Superior temporal gyrus (tissue), 1 donor: ENCODE measurements around the gene ASNSD1.
"Not testable (repeated sequence)": the region's sequence is repeated elsewhere in the genome, so short reads cannot be mapped to it uniquely, and the experiment has no call there.

Experiments
- DNase-seq: peaks from one replicate; pipeline ENCODE4 v3.0.0-alpha.2; 2016; ENCODE audit errors: extremely low spot score

ASNSD1 gene

DNA sequence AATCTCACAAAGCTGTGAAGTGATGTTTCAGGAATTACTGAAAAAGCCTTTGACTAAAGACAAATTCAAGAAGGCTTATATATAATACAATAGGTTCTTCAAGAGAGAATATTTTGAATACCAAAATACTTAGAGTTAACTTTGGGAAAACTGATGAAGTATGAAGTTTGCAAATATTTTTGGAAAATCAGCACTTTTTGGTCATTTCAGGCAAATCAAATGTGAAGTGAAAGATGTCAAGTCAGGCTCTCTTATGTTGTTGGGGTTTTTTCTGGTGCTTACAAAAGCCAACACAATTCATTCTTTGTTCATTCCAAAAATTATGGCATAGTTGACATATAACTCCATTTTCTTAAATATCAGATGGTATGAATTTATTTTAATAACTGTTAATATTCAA is 14.7 kb upstream of the ASNSD1 start:
- DNase-seq = no peak

DNA sequence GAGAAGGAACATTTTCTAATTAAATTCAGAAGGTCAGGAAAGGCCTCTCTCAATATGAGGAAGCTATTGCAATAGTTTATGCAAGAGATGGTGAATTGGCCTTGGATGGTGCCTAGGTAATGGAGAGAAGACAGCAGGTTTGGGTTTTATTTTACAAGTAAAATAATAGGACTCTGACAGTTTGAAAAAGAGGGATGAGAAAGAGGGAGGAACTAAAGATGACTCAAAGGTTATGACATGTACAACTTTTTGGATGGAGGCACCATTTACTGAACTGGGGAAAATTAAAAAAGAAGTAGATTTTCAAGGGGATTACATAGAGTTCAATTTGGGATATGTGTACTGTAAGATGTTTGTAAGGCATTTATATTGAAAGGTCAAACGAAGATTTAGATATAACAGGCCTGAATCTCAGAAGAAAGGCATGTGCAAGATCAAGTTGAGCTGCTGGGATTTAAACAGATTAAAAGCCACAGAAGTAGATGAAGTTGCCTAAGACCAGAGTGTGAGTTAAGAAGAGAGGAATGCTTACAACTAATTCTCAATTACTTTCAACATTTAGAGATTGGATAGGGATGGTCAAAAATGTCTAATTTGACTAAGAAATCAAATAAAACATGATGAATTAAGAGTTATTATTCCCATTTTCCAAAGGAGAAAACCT is 12.3 kb upstream of the ASNSD1 start:
- no peak for DNase-seq

DNA sequence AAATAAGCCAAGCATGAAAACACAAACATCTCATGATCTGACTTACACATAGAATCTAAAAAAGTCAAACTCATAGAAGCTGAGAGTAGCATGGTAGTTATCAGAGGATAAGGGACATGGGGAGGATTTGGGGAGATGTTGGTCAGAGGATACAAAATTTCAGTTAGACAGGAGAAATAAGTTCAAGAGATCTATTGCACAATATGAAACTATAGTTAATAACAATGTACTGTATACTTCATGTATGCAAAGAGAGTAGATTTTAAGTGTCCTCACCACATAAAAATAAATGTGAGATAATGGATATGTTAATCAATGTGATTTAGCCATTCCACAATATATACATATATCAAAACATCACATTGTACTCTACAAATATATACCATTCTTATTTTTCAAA is 10.0 kb upstream of the ASNSD1 start:
- DNase-seq = no peak

DNA sequence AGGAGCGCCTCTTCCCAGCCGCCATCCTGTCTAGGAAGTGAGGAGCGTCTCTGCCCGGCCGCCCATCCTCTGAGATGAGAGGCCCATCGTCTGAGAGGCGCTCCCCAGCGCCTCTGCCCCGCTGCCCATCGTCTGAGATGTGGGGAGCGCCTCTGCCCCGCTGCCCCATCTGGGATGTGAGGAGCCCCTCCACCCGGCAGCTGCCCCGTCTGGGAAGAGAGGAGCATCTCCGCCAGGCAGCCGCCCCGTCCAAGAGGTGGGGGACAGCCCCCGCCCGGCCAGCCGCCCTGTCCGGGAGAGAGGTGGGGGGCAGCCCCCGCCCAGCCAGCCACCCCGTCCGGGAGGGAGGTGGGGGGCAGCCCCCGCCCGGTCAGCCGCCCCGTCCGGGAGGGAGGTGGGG is 7.8 kb upstream of the ASNSD1 start:
- not testable (repeated sequence) for DNase-seq

DNA sequence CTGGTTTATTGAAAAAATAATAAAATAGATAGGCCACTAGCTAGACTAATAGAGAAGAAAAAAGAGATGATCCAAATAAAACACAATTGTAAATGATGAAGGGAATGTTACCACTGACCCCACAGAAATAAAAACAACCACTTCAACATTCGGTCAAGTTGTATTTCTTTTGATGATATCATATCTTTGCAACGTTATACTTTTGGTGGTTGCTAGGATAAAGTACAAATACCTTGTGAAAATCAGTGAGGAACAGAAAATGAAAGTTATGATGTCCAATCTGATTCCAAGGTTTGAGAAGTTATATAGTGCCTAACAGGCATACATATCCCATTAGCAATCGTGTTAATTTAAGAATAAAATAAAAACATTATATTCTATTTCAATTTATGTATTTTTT is 6.6 kb upstream of the ASNSD1 start:
- DNase-seq = no peak

DNA sequence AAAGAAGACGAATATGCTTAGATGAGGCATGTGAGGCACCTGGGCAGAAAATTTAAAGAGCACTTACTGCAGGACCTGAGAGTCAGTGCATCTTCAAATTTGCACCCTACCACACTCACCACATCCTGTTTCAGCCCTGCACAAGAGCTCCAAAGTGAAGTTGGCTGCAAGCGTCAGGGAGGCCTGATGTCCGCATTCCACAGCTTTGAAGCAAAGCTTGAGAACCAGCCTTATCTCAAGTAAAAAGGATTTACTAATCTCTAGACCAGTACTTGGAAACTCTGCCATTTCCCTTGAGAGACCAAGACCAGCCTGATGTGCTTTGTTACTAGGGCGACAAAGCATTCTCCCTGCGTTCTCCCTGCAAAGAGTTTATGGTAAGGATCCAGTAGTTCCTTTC is 3.4 kb upstream of the ASNSD1 start:
- DNase-seq = no peak

DNA sequence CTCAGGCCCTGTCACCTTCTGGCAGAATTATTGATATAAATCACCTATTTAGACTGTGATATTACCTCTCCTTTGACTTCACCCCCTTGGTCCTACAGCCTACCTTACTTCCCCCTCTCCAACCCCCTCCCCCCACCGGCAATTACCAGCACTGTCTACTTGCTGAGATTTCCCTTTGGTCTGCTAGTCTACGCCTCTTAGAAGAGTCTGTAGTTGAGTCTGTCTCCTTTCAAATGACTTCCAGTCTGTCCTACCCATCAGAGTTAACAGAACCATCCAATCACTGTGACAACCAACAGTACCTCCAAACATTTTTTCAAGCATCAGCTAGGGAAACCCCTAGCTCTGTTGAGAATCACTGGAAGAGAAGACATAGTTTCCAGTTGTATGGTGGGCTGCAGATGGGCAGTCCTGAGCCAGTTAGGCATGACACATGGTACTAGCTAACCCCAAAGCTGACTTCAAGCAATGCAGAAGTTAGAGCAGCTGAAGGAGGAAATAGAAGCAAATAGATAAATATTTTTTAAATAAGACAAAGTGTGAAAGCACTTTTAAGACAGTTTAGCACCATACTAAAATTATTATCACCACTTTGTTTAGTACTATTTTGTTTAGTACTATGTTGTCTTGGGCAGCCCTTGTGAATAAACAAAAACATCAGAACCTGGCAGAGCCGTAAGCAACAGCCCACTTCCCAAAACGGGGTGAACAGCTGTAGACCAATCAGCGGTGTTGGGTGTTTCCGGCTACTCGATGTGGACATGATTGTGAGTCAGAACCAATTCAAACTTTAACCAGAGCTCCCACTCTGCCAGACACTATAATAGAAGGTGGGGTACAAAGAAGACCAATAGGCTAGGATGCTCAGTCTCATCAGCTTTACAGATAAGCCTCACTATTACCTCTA is 2.7 kb upstream of the ASNSD1 start:
- DNase-seq = no peak

DNA sequence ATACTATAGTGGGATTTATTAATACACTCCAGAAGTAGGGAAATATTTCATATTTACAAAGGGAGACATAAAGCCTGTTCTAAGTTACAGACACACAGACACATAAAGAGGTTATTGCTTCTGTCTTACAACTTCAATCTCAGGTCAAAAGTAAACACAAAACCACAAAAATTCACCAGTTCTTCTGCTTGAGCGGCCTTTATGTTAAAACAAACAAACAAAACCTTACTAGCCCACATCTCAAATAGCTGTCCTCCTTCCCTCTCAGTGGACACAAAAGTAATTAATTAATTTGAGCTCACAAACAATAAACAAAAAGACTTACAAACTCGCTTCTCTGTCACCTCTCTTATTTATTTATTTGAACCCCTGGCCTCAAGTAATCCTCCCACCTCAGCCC is 1.5 kb upstream of the ASNSD1 start:
- DNase-seq = no peak

DNA sequence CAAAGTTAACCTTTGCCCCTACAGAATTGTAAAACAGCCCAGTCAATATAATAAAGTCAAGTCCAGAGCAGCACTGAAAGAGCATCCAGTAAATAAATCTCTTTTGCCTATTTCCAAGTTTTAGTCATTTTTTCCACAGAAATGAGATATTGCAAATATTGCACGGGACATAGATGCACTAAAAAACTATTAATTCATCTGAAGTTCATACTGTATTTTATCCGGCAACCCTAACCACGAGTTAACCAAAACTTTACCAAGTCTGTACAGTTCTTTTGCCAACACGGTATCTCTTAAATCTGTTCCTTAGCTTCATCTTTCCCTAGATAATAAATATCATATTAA is 484 bp upstream of the ASNSD1 start:
- DNase-seq = no peak

DNA sequence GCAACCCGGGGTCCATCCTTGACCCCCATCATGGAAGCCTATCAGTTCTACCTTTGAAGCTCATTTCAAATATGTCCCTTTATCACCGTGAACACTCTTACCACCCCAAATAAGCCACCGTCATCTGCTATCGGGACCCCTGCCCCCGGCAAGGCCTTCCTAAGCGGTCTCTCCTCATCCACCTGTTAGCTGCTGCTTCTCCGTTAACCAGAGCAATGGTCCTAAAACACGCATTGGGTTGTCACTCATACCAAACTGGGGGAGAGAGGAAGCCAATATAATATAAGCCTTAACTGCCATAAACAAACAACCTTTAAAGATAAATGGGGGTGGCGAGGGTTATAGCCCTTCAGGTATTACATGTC is 680 bp downstream of the ASNSD1 start:
- no peak for DNase-seq

DNA sequence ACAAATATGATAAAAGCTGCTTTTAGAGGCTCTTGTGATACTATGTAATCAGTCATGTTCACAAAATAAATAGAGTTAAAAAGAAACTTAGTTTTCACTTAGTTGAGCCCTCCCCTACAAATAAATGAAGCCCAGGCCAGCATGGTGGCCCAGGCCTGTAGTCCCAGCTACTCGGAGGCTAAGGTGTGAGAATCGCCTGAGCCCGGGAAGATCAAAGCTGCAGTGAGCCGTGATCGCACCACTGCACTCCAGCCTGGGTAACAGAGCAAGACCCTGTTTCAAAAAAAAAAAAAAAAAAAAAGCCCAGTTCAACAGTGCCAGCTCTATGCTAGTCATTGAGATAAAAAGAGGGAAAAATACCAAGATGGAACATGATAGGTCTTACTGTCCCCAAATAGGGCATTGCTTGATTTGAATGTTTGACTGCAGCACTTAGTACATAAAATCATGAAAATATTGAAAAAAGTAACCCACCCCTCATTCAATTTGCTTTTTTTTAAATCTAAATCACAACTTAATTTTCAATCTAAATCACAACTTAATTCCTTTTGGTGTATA is 1.5 kb downstream of the ASNSD1 start:
- no peak for DNase-seq

DNA sequence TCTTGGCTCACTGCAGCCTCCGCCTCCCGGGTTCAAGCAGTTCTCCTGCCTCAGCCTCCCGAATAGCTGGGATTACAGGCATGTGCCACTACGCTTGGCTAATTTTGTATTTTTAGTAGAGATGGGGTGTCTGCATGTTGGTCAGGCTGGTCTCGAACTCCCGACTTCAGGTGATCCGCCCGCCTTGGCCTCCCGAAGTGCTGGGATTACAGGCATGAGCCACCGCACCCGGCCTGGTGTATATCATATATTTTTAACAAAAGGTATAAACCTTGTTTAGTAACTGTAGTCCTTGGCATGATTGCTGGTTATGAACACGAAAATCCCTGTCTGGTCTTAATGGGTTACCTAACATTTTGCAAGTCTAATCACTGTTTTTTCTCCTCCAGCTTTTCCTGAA is 2.1 kb downstream of the ASNSD1 start:
- not testable (repeated sequence) for DNase-seq

DNA sequence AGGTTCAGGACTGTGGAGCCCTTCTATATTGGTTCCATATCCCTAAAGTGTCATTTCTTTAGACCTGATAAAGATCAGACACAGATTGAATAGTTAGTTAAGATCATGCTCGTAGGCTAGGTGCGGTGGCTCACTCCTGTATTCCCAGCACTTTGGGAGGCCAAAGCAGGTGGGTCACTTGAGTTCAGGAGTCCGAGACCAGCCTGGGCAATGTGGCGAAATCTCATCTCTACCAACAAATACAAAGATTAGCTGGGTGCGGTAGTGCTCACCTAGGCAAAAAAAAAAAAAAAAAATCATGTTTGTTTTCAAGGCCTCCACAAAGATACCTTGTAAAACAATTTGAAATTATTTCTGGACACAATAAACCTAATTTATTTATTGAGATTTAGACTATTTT is 8.7 kb downstream of the ASNSD1 start:
- no peak for DNase-seq

DNA sequence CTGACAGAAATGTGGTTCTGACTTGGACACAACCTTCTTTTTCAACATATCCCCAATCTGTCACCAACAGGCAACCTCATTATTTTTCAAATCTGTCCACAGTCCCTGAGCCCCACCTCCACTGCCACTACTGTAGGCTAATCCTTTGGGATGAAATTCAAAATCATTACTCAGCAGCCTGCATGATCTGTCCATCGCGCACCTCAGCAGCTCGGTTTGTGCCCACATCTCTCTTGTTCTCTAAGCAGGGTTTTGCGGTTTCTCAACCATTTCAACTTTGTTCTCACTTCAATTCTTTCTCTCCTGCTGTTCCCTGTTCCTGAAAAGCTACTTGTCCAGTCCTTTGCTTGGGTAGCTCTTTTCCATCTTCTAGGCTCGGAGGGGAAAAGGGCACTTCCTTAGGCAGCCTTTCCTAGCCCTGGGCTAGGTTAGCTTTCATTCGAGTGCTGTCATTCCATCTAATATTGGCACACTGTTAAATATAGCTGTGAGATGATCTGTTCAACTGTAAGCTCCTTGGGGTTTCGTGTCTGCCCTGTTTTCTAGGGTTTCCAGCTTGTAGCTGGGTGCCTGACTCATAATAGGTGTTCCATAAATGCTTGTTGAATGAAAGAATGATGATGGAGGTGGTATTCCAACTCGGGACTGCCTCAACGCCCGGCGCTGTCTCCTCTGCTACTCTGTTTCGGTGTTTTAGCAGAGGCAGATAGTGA is 12.6 kb downstream of the ASNSD1 start:
- no peak for DNase-seq

DNA sequence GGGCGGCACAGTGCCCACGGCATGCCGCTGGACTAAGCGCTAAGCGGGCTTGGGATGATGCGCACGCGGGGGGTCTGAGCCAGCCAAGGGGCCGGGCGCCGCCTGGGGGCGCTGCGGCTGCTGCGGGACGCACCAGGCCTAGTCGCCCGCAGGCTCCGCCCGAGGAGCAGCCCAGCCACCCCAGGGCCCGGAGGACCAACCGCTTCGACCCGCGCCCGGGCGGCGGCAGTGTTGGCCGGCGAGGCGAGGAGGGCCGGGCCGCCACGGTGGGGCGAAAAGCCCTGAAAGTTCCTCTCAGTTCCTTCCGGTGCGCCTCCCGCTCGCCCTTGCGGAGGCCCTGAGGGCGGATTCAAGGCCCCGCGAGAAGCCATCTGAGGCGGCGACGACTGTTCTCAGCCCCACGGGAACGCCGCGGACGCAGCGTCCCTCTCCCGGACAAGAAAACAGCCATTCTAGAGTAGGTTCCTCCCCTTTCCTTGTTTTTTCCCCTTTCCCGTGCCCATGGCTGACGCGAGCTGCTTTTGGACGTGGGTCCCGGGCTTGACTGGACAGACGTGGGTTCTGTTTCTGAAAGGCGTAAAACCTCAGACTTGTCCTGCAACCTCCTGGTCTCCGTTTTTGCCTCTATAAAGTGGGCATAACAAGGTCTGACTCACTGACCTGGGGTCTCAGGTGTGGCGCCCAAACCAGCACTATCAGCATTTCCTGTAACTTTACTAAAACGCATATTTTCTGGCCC is 13.3 kb downstream of the ASNSD1 start, which contains the start of gene ANKAR:
TSS of gene ANKAR (plus strand) at position 297 of the 739 bp plus-strand sequence. CDS start 1,821 bp downstream, outside the sequence.
- peak; percentile 88 for DNase-seq

DNA sequence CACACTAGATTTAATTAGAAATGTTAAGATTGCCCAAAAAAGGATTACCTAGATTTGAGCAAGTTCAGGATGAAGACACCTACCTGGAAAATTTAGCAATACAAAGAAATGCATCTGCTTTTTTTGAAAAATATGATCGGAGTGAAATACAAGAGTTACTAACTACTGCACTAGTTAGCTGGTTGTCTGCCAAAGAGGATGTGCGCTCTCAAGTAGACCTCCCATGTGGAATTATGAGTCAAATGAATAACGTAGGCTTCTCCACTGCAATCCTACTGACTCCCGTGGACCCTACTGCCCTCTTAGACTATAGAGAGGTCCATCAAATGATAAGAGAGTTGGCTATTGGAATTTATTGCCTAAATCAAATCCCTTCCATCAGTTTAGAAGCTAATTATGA is 15.2 kb downstream of the ASNSD1 start:
- no peak for DNase-seq

DNA sequence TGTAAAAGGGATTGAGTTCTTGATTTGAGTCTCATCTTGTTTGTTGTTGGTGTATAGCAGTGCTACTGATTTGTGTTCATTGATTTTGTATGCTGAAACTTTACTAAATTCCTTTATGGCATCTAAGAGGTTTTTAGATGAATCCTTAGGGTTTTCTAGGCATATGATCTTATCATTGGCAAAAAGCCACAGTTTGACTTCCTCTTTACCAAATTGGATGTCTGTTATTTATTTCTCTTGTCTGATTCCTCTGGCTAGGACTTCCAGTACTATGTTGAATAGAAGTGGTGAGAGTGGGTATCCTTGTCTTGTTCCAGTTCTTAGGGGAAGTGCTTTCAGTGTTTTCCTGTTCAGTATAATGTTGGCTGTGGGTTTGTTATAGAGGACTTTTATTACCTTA is 18.0 kb downstream of the ASNSD1 start:
- DNase-seq = no peak

DNA sequence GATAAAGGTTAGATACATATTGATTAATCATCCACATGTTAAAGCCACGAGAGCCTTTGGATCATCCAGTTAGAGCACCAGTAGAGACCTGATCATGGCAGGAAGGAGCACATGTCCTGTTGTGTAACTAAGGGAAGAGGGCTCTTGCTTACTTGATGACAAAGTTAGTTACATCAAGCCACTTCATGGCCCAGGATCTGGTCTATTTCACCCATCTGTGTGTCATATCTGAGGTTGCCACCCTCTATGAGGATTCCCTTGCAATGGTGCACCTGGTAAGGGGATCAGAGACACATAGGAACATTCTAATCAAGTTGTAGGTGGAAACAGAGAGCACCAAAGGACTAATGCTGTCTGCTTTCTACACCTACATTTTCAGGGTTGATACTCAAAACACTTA is 19.9 kb downstream of the ASNSD1 start:
- DNase-seq = no peak

DNA sequence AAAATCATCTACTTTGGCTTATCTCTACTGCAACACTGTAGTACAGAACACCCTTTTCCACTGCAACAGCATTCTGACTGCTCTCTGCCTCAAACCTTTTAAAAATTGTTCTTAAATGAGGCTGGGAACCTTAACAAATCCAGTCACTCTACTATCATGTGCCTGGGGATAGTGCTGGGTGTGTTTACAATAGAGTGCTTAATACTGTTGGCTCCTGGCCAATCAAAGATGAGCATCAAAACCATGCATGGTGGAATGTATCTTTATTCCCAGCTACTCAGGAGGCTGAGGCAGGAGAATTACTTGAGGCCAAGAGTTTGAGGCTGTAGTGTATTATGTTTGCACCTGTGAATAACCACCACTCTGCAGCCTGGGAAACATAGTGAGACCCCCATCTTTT is 20.6 kb downstream of the ASNSD1 start:
- no peak for DNase-seq

DNA sequence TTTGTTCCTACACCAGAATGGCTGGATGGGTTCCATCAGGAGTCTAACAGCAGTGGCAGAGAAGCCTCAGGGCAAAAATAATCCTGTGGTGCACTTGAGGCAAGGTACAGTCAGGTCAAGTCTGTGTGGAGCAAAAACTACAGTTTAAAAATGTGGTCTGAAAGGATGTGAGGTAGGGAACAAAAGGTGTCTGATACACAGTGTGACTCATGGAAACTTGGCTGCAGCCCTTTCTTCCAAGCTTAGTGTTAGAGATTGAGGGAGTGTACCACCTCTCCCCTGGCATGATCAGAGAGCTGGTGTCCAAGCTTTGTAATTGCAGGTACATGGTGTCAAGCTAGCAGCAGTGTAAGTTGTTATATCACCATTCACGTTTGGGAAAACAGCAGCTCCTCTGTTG is 22.1 kb downstream of the ASNSD1 start:
- DNase-seq = no peak

DNA sequence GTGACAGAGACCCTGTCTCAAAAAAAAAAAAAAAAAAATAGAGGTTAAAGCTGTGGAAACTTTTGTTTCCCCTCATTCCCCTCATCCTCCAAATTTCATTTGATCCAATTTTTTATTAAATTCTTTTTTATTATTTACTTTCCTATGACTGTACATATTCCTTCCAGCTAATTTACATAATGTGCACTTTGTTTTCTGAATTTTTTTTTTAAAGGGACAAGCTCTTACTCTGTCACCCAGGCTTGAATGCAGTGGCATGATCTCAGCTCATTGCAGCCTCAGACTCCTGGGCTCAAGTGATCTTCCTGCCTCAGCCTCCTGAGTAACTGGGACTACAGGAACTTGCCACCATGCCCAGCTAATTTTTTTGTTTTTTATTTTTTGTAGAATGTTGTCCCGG is 23.6 kb downstream of the ASNSD1 start:
- DNase-seq = no peak
